H1 (cell line): ENCODE data around the gene CAP1. TPM values are rescaled to one million over a fixed set of nuclear protein-coding genes. Genes with fewer than 3 reads are reported as not detected.

Experiments used
- CBX5 ChIP-seq: fragments of 300-800, 300-1000 bp; sonication (generic); IDR thresholded peaks from 2 replicates; pipeline ENCODE4 v1.7.1; 2016; ENCODE audit warnings: antibody characterized with exemption, low read length, low read depth
- CBX8 ChIP-seq: fragments of 300-800, 300-1000 bp; sonication (generic); IDR thresholded peaks from 2 replicates; pipeline ENCODE4 v1.7.1; 2016; ENCODE audit warnings: low read depth, low read length, borderline replicate concordance
- CTCF ChIP-seq, 3 experiments: IDR thresholded peaks; 1 replicate in 2 of 3; 2 replicates in 1 of 3; pipeline versions ENCODE4 v1.5.1 to v1.6.1; 2011; ENCODE audit warnings: low read length in 3 of 3, mild to moderate bottlenecking in 3 of 3, inconsistent platforms in 2 of 3, low read depth in 1 of 3, moderate library complexity in 1 of 3; ENCODE audit not compliant: insufficient read depth in 1 of 3; ENCODE audit errors: control extremely low read depth in 1 of 3
- JUN ChIP-seq: IDR thresholded peaks from 2 replicates; pipeline ENCODE4 v1.6.1; 2011; ENCODE audit warnings: low read depth, mild to moderate bottlenecking, improper control_type of control experiment, low read length
- TBP ChIP-seq: IDR thresholded peaks from 2 replicates; pipeline ENCODE4 v1.6.1; 2011; ENCODE audit warnings: low read depth, low read length, improper control_type of control experiment
- ZNF274 ChIP-seq: IDR thresholded peaks from 2 replicates; pipeline ENCODE4 v1.7.0; 2012; ENCODE audit warnings: low read length, borderline replicate concordance; ENCODE audit errors: extremely low read depth
- polyA plus RNA-seq, 7 experiments: library from polyadenylated mRNA; depleted of rRNA in 3 of 7; stranded (reverse) in 5 of 7; unstranded in 2 of 7; fragments of >200 nt in 5 of 7; fragments of 200-250 nt in 2 of 7; gene quantifications; 1 replicate in 5 of 7; 2 replicates in 1 of 7; 4 replicates in 1 of 7; pipeline versions ENCODE4 v1.2.1 to v1.2.3, GENCODE V29; 2011 to 2013; ENCODE audit warnings: missing spikeins in 2 of 7, mixed read lengths in 2 of 7
- total RNA-seq: library from RNA; stranded (reverse); fragmentation: NEBNext Ultra II Directional; extraction: Animal tissue kit (Norgen Biotek cat#: 25700); gene quantifications from 2 replicates; pipeline ENCODE4 v1.2.1, GENCODE V29; 2021
- TF ChIP-seq, protein P1 (sequence below): fragments of 300-600 bp; sonication (generic); IDR thresholded peaks from 2 replicates; pipeline ENCODE4 v1.7.1; 2012; ENCODE audit warnings: low read length, moderate library complexity, mild to moderate bottlenecking, inconsistent platforms; ENCODE audit not compliant: insufficient replicate concordance

CAP1 gene
- total and polyA plus RNA-seq, 2 of the 8 experiments (the other 6 are each of a cell fraction or from before 2014, with no cell fraction given) = 140 to 295 TPM

- TF ChIP-seq, protein P1, sequence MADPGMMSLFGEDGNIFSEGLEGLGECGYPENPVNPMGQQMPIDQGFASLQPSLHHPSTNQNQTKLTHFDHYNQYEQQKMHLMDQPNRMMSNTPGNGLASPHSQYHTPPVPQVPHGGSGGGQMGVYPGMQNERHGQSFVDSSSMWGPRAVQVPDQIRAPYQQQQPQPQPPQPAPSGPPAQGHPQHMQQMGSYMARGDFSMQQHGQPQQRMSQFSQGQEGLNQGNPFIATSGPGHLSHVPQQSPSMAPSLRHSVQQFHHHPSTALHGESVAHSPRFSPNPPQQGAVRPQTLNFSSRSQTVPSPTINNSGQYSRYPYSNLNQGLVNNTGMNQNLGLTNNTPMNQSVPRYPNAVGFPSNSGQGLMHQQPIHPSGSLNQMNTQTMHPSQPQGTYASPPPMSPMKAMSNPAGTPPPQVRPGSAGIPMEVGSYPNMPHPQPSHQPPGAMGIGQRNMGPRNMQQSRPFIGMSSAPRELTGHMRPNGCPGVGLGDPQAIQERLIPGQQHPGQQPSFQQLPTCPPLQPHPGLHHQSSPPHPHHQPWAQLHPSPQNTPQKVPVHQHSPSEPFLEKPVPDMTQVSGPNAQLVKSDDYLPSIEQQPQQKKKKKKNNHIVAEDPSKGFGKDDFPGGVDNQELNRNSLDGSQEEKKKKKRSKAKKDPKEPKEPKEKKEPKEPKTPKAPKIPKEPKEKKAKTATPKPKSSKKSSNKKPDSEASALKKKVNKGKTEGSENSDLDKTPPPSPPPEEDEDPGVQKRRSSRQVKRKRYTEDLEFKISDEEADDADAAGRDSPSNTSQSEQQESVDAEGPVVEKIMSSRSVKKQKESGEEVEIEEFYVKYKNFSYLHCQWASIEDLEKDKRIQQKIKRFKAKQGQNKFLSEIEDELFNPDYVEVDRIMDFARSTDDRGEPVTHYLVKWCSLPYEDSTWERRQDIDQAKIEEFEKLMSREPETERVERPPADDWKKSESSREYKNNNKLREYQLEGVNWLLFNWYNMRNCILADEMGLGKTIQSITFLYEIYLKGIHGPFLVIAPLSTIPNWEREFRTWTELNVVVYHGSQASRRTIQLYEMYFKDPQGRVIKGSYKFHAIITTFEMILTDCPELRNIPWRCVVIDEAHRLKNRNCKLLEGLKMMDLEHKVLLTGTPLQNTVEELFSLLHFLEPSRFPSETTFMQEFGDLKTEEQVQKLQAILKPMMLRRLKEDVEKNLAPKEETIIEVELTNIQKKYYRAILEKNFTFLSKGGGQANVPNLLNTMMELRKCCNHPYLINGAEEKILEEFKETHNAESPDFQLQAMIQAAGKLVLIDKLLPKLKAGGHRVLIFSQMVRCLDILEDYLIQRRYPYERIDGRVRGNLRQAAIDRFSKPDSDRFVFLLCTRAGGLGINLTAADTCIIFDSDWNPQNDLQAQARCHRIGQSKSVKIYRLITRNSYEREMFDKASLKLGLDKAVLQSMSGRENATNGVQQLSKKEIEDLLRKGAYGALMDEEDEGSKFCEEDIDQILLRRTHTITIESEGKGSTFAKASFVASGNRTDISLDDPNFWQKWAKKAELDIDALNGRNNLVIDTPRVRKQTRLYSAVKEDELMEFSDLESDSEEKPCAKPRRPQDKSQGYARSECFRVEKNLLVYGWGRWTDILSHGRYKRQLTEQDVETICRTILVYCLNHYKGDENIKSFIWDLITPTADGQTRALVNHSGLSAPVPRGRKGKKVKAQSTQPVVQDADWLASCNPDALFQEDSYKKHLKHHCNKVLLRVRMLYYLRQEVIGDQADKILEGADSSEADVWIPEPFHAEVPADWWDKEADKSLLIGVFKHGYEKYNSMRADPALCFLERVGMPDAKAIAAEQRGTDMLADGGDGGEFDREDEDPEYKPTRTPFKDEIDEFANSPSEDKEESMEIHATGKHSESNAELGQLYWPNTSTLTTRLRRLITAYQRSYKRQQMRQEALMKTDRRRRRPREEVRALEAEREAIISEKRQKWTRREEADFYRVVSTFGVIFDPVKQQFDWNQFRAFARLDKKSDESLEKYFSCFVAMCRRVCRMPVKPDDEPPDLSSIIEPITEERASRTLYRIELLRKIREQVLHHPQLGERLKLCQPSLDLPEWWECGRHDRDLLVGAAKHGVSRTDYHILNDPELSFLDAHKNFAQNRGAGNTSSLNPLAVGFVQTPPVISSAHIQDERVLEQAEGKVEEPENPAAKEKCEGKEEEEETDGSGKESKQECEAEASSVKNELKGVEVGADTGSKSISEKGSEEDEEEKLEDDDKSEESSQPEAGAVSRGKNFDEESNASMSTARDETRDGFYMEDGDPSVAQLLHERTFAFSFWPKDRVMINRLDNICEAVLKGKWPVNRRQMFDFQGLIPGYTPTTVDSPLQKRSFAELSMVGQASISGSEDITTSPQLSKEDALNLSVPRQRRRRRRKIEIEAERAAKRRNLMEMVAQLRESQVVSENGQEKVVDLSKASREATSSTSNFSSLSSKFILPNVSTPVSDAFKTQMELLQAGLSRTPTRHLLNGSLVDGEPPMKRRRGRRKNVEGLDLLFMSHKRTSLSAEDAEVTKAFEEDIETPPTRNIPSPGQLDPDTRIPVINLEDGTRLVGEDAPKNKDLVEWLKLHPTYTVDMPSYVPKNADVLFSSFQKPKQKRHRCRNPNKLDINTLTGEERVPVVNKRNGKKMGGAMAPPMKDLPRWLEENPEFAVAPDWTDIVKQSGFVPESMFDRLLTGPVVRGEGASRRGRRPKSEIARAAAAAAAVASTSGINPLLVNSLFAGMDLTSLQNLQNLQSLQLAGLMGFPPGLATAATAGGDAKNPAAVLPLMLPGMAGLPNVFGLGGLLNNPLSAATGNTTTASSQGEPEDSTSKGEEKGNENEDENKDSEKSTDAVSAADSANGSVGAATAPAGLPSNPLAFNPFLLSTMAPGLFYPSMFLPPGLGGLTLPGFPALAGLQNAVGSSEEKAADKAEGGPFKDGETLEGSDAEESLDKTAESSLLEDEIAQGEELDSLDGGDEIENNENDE = no peak
- no peak for TF ChIP-seq CBX8
- no peak for TF ChIP-seq ZNF274
- TF ChIP-seq CTCF (IDR thresholded peaks at IDR 0.05; ENCODE audit: control extremely low read depth in 1 of 3, insufficient read depth in 1 of 3, low read depth in 1 of 3, low read length in 3 of 3) = no peak
- TF ChIP-seq TBP = no peak
- no peak for TF ChIP-seq JUN
- no peak for TF ChIP-seq CBX5
These were observed 20.0 kb upstream of the CAP1 start (continued) for GRCh38 chr1:40020447-40021085.
